Measurements from ENCODE around the gene NIN. TPM values are rescaled to one million over a fixed set of nuclear protein-coding genes. Genes with fewer than 3 reads are reported as not detected.

Gene NIN
- total RNA-seq, 6 experiments from 2014 or later, result 6.4 to 10.9 (median 7.5) TPM

DNA sequence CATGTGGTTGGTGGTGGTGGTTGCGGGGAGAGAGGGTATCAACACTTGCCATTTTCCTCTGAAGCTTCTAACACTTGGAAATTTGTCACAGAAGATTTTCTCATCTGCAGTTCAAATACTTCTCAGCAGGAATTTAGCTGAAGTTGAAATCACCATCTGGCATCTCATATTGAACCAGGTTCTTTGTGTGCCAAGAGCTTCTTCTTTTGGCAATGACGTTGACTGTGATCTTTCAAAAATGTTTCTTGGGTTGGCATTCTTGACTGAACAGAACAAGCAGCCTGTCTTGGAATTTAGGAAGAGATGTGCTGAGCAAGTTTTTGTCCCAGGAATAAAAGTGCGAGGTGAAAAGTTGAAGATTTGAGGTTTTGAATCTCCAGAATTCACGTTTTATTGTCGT is 8.7 kb upstream of the NIN start:
- H3K27ac ChIP-seq, result no peak overlapping the region
- DNase-seq (no peak), ATAC-seq (no peak)
- TF ChIP-seq, protein P1, sequence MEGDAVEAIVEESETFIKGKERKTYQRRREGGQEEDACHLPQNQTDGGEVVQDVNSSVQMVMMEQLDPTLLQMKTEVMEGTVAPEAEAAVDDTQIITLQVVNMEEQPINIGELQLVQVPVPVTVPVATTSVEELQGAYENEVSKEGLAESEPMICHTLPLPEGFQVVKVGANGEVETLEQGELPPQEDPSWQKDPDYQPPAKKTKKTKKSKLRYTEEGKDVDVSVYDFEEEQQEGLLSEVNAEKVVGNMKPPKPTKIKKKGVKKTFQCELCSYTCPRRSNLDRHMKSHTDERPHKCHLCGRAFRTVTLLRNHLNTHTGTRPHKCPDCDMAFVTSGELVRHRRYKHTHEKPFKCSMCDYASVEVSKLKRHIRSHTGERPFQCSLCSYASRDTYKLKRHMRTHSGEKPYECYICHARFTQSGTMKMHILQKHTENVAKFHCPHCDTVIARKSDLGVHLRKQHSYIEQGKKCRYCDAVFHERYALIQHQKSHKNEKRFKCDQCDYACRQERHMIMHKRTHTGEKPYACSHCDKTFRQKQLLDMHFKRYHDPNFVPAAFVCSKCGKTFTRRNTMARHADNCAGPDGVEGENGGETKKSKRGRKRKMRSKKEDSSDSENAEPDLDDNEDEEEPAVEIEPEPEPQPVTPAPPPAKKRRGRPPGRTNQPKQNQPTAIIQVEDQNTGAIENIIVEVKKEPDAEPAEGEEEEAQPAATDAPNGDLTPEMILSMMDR (IDR thresholded peaks at IDR 0.05), result no peak
- TF ChIP-seq POLR2A (IDR thresholded peaks at IDR 0.05), result no peak
- H3K9me3 ChIP-seq, result no peaks in the 10 kb centered on the region
- no peak overlapping the region for H3K4me3 ChIP-seq
- peaks cover 0 to 7% (median 2%) of the 10 kb centered on the region in 4 donors for H3K4me1 ChIP-seq
- H3K36me3 ChIP-seq, result no peaks in the 10 kb centered on the region
- 78% methylated on average over 5 of the region's 5 CpGs for WGBS (ENCODE audit: insufficient coverage, low coverage, low lambda C conversion rate, missing lambda C conversion rate)
- no peaks in the 10 kb centered on the region for H3K27me3 ChIP-seq
- intact Hi-C loops (cut with DNase I), result no loop called here

DNA sequence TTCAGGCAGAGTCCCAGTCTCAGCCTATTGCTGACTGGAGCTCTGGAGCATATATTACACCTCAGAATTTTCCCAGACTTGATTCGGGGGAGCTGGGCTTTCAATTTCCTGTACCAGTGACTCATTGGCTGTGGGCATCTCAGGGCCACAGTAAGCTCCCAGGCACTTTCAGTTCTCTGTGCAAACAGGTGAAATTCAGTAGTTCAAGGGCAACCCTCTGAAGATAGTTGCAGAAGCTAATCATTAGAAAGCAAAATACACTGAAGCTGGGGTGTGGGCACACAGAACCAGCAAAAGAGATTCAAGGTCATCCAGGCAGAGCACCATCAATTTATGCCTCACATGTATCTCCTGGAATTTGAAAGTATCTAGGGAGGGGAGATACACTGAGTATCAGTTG is 8.1 kb upstream of the NIN start:
- Histone ChIP-seq H3K27me3 (no peaks in the 10 kb centered on the region), H3K4me3 (no peak overlapping the region), H3K4me1 (peaks cover 0 to 14% (median 6%) of the 10 kb centered on the region in 4 donors), H3K9me3 (no peaks in the 10 kb centered on the region), H3K36me3 (no peaks in the 10 kb centered on the region), H3K27ac (no peak overlapping the region)
- ATAC-seq (peak in 1 of 4 donors; percentile 57), DNase-seq (no peak)
- intact Hi-C loops (cut with DNase I), result no loop called here
- TF ChIP-seq, protein P1 (IDR thresholded peaks at IDR 0.05), result no peak
- no peak for TF ChIP-seq POLR2A (IDR thresholded peaks at IDR 0.05)
- WGBS (ENCODE audit: insufficient coverage, low coverage, low lambda C conversion rate, missing lambda C conversion rate), result no CpG with 5 or more reads among the region's 1 CpG

DNA sequence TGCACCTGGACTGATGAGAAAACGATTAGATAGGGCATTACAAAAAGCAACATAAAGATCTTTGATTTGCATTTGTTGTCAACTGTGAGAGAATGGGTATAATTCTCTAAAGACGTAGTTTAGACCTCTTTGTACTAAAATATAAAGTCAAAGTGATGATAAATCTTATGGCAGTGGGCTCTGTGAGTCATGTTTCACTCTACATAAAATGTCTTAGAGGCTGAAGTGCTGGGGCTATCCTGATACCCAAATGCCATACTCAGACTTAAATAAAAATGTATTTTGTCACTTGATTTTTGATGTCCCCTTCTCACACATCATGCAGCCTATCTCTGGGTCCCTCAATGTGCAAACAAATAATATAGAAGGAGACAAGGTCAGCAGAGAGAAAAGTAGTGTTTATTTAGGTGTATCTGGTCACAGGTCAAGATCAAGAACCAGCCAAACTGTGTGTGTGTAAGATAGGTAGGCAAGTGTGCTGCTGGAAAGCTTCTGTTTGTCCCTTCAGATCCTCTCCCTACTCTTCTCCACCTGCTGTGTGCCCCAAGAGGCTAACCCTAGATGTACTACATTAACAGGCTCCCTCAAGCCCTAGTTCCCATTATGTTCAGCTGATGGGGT is 7.0 kb upstream of the NIN start:
- no peaks in the 10 kb centered on the region for H3K36me3 ChIP-seq
- ATAC-seq, result no peak
- DNase-seq, result no peak
- WGBS (ENCODE audit: insufficient coverage, low coverage, low lambda C conversion rate, missing lambda C conversion rate), result 74% methylated on average over 2 of the region's 2 CpGs
- no peaks in the 10 kb centered on the region for H3K27me3 ChIP-seq
- no peak overlapping the region for H3K27ac ChIP-seq
- H3K4me3 ChIP-seq, result no peak overlapping the region
- H3K4me1 ChIP-seq, result peaks cover 0 to 25% (median 7%) of the 10 kb centered on the region in 4 donors
- TF ChIP-seq, protein P1 (IDR thresholded peaks at IDR 0.05), result no peak
- TF ChIP-seq POLR2A (IDR thresholded peaks at IDR 0.05), result no peak
- intact Hi-C loops (cut with DNase I), result no loop called here
- H3K9me3 ChIP-seq, result no peaks in the 10 kb centered on the region

DNA sequence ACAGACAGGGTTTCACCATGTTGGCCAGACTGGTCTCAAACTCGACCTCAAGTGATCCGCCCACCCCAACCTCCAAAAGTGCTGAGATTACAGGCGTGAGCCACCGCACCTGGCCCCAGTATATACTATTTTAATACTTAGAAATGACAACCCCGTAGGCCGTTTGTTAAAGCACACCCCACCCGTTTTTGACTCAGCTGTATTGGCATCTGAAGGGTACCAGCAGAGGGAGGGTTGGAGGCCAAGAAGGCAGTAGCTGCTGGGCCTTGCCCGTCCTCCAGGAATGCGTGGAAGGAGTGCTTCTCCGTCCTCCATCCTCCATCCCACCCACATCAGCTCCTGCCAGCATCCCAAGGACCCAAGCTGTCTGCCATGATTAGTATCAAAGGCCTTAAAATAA is 6.3 kb upstream of the NIN start:
- ATAC-seq (no peak), DNase-seq (no peak)
- no peak for TF ChIP-seq POLR2A (IDR thresholded peaks at IDR 0.05)
- TF ChIP-seq, protein P1 (IDR thresholded peaks at IDR 0.05), result no peak
- Histone ChIP-seq H3K27me3 (no peaks in the 10 kb centered on the region), H3K9me3 (no peaks in the 10 kb centered on the region), H3K27ac (no peak overlapping the region), H3K36me3 (no peaks in the 10 kb centered on the region), H3K4me3 (no peak overlapping the region), H3K4me1 (peaks cover 0 to 25% (median 9%) of the 10 kb centered on the region in 4 donors)
- WGBS (ENCODE audit: insufficient coverage, low coverage, low lambda C conversion rate, missing lambda C conversion rate), result 89% methylated on average over 10 of the region's 10 CpGs
- intact Hi-C loops (cut with DNase I), result no loop called here

Measured in right lobe of liver (tissue), 6 donors.